Fibroblast of the aortic adventitia (primary cell): ENCODE measurements around the gene TANGO2. TPM values are rescaled to one million over a fixed set of nuclear protein-coding genes. Genes with fewer than 3 reads are reported as not detected.
"Not testable (repeated sequence)": the region's sequence is repeated elsewhere in the genome, so short reads cannot be mapped to it uniquely, and the experiment has no call there.

Source experiments
- DNase-seq: peaks from one replicate; pipeline ENCODE4 v3.0.0-alpha.2; 2010; ENCODE audit warnings: low read depth
- H3K4me3 ChIP-seq: 2 replicates; pipeline ENCODE4 v1.5.1; 2011; ENCODE audit warnings: low read depth, mild to moderate bottlenecking, control low read depth, low read length, moderate library complexity
- total RNA-seq: library from RNA; depleted of rRNA; stranded (reverse); fragments of >200 nt; gene quantifications from 2 replicates; pipeline ENCODE4 v1.2.3, GENCODE V29; 2012; ENCODE audit warnings: low replicate concordance
- TF ChIP-seq, protein P1 (sequence below): IDR thresholded peaks from 2 replicates; pipeline ENCODE4 v1.5.1; 2011; ENCODE audit warnings: mild to moderate bottlenecking, low read length, control low read depth, inconsistent platforms; ENCODE audit not compliant: insufficient read depth

Gene TANGO2
- total RNA-seq, 1 donor, result 41.7 TPM

DNA sequence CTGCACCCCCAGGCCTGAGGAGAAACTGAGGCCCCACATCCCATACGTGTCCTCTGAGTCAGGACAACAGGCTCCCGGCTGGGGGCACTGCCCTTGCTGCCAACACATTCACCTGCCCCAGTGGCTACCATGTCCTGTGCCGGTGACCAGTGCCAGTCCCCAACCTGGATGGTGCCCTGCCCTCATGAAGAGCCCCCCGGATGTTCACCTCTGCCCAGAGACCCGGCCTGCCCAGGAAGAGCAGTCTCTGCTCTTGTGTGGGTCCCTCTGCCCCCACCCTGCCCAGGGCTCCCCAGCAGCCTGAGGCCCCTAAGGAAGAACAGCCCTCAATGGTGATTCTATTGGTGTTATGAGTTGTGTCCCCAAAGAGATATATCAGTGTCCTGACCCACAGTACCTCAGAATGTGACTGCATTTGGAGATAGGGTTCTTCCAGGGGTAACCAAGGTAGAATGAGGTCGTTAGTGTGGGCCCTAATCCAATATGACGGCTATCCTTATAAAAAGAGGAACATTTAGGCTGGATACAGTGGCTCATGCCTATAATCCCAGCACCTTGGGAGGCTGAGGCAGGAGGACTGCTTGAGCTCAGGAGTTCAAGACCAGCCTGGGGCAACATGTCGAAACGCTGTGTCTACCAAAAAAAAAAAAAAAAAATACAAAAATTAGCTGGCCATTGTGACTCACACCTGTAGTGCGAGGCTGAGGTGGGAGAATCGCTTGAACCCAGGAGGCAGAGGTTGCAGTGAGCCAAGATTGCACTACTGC is 45.9 kb downstream of the TANGO2 start:
- no peak overlapping the region for H3K4me3 ChIP-seq
- DNase-seq, result no peak
- TF ChIP-seq, protein P1, sequence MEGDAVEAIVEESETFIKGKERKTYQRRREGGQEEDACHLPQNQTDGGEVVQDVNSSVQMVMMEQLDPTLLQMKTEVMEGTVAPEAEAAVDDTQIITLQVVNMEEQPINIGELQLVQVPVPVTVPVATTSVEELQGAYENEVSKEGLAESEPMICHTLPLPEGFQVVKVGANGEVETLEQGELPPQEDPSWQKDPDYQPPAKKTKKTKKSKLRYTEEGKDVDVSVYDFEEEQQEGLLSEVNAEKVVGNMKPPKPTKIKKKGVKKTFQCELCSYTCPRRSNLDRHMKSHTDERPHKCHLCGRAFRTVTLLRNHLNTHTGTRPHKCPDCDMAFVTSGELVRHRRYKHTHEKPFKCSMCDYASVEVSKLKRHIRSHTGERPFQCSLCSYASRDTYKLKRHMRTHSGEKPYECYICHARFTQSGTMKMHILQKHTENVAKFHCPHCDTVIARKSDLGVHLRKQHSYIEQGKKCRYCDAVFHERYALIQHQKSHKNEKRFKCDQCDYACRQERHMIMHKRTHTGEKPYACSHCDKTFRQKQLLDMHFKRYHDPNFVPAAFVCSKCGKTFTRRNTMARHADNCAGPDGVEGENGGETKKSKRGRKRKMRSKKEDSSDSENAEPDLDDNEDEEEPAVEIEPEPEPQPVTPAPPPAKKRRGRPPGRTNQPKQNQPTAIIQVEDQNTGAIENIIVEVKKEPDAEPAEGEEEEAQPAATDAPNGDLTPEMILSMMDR, result no peak

DNA sequence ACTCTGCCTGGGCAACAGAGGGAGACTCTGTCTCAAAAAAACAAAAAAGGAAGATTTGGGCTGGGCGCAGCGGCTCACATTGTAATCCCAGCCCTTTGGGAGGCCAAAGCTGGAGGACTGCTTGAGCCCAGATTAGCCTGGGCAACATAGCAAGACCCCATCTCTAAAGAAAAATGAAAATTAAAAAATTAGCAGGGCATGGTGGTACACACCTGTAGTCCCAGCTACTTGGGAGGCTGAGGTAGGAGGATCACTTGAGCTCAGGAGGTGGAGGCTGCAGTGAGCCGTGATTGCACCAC is 46.4 kb downstream of the TANGO2 start:
- not testable (repeated sequence) for DNase-seq, H3K4me3 ChIP-seq

DNA sequence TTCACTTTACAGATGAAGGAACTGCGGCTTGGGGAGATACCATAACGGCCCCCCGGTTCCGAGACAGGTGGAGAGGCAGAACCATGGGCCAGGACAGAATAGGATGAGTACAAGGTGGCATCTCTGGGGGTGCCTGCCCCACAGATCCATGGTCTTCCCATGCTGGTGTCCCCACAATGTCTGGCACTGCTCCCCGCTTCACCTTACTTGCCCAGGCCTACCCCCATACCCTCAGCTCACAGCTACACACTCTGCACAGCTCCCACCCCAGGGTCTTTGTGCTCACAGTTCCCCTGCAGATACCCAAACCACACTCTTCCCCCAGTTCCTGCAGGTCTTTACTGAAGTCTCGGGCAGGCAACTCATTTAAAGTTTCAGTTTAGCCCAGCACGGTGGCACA is 47.7 kb downstream of the TANGO2 start:
- H3K4me3 ChIP-seq, result no peak overlapping the region
- TF ChIP-seq, protein P1, result no peak
- no peak for DNase-seq

DNA sequence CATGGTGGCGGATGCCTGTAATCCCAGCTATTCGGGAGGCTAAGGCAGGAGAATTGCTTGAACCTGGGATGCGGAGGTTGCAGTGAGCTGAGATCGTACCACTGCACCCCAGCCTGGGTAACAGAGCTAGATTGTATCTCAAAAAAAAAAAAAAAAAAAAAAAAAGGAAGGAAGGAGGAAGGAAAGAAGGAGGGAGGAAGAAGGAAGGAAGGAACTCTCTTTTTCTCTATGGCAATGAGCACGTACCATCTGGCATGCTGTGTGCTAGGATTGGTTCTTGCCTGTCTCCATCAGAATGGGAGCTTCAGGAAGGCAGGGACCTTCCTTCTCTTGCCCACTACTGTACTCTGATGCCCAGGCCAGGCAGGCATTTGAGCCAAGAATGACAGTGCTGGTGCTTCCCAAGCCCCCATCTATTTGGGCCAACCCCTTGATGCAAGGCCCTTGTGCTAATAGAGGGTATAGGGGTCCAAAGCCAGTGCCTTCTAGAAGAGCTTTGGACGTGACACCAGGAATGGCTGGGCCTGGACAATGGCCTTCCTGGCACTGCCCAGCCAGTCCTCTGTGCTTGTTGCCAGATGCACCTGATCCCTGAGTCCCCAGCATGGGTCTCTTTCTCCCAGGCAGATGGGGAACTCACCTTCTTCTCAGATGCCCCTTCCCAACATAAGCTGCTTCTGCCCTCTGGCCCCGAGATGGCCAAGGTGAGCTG is 48.6 kb downstream of the TANGO2 start:
- H3K4me3 ChIP-seq, result no peak overlapping the region
- TF ChIP-seq, protein P1, result no peak
- DNase-seq, result no peak

DNA sequence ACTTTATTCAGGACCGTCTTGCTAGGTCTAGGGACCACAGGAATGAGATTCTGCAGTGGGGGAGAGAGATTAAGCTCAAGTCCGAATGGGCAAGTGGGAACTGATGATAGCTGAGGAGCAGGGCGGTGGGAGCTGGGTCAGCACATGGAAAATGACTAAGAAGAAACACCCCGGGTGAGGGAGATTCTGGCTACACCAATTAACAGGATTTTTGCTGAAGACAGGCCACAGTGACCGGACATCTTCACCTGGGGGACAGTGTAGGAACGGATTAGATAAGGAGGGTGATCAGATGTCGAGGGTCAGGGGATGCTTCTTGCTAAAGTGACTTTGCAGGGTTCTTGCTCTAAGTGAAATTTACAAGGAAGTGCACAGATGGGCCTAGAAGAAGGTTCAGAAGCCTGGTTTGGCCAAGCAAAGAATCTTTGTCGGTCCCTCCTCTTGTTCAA is 50.6 kb downstream of the TANGO2 start:
- TF ChIP-seq, protein P1, result no peak
- no peak overlapping the region for H3K4me3 ChIP-seq
- no peak for DNase-seq

DNA sequence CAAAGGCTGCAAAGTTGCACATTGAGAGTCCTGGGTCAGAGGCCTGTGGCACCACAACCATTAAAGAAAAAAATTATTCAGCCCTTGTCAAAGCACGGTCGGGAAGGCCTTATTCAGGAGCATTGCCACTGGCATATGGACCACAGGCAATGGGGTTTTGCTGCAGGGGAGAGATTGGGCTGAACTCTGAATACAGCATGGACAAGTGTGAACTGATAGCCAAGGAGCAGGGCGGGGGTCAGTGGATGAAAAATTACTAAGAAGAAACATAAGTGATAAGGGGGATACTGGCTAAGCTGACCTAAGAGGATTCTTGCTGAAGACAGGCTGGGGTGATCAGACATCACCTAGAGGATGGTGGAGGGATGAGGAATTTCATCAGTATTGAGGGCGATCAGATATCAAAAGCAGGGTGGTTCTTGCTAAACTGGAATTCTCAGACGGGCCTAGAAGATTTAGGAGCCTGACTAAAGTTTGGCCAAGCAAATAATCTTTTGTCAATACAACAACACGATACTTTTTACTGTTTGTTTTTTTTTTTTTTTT is 55.8 kb downstream of the TANGO2 start:
- no peak for DNase-seq
- TF ChIP-seq, protein P1, result no peak
- no peak overlapping the region for H3K4me3 ChIP-seq

DNA sequence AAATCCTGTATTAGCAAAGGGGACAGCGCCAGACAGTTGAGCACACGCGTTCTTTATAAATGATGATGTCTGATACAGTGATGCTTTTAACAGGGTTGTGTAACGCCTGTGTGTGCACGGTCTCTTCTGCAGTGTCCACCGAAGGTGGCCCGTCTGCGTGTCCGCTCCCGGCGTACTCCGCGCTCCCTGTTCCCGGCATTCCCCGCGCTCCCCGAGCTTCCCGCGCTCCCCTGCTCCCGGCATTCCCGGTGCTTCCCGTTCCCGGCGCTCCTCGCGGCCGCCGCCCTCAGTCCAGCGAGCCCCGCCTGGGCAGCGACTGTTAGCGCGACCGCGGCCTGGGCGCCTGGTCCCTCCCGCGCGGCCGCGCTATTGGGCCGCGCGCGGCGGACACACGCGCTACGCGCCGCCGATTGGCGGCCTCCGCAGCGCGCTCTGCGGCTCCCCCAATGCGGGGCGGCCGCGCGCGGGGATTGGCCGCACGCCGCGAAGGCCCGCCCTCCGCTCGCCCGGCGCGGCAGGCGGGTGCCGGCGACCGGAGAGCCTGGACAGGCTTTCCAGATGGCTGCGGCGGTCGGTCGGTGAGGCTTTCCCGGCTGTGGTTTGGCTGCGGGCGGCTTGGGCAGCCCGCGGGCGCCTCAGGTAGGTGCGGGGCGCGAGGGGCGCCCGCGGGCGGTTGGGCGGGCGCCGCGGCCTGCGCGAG is 59.0 kb downstream of the TANGO2 start, which contains the start of gene DGCR8:
Gene DGCR8, plus strand, starts transcription at position 497 of the 700 bp plus-strand sequence. CDS start 5,723 bp downstream, outside the sequence.
- H3K4me3 ChIP-seq, result peak within 1 kb of the TSS; percentile 89
- peak; percentile 91 for DNase-seq
- TF ChIP-seq, protein P1, result no peak
